HepG2 (cell line): Measurements from ENCODE around the gene METAP1. TPM values are rescaled to one million over a fixed set of nuclear protein-coding genes. Genes with fewer than 3 reads are reported as not detected.
A peak's percentile ranks its signal among the peaks of the same experiment; 100 is the strongest.

Experiments used
- ARNT2 ChIP-seq: sonication (generic); formaldehyde crosslinking; IDR thresholded peaks from 2 replicates; pipeline ENCODE4 v1.8.0; 2022; ENCODE audit warnings: mild to moderate bottlenecking, low read depth, missing genetic modification reagents, moderate library complexity
- ATF7 ChIP-seq, 2 experiments: fragments of 450-650 bp in 1 of 2; sonication (generic) in 1 of 2; formaldehyde crosslinking in 1 of 2; IDR thresholded peaks; 2 replicates each; pipeline versions ENCODE4 v1.4.0 to v1.6.1; 2016 to 2020; ENCODE audit warnings: antibody characterized with exemption in 1 of 2, mild to moderate bottlenecking in 1 of 2, missing genetic modification reagents in 1 of 2
- GMEB2 ChIP-seq: IDR thresholded peaks from 2 replicates; pipeline ENCODE4 v1.6.1; 2016; ENCODE audit warnings: missing biosample characterization, missing genetic modification reagents, low read depth
- HNF1B ChIP-seq: sonication (generic); formaldehyde crosslinking; IDR thresholded peaks from 2 replicates; pipeline ENCODE4 v1.5.1; 2020; ENCODE audit warnings: mild to moderate bottlenecking, moderate library complexity, missing genetic modification reagents
- KDM2A ChIP-seq: sonication (generic); formaldehyde crosslinking; IDR thresholded peaks from 2 replicates; pipeline ENCODE4 v1.4.0; 2020; ENCODE audit warnings: low read depth, missing genetic modification reagents, borderline replicate concordance
- KDM6A ChIP-seq: IDR thresholded peaks from 2 replicates; pipeline ENCODE4 v1.6.1; 2016; ENCODE audit warnings: low read depth
- NCOA2 ChIP-seq: sonication (generic); formaldehyde crosslinking; IDR thresholded peaks from 2 replicates; pipeline ENCODE4 v1.8.0; 2022; ENCODE audit warnings: inconsistent platforms
- NR2F6 ChIP-seq, 2 experiments: IDR thresholded peaks; 2 replicates each; pipeline ENCODE4 v1.6.1; 2016; ENCODE audit warnings: antibody characterized with exemption in 1 of 2, mild to moderate bottlenecking in 1 of 2
- PHF20 ChIP-seq: sonication (generic); formaldehyde crosslinking; IDR thresholded peaks from 2 replicates; pipeline ENCODE4 v1.5.0; 2020; ENCODE audit warnings: mild to moderate bottlenecking, missing genetic modification reagents
- POLR2AphosphoS5 ChIP-seq: IDR thresholded peaks from 2 replicates; pipeline ENCODE4 v1.6.1; 2012; ENCODE audit warnings: low read depth, low read length
- REXO4 ChIP-seq: sonication (generic); formaldehyde crosslinking; IDR thresholded peaks from 2 replicates; pipeline ENCODE4 v1.8.0; 2022; ENCODE audit warnings: missing genetic modification reagents, mild to moderate bottlenecking, borderline replicate concordance
- SMC3 ChIP-seq: IDR thresholded peaks from 2 replicates; pipeline ENCODE4 v1.6.1; 2011; ENCODE audit warnings: low read length, improper control_type of control experiment
- ZBTB34 ChIP-seq: sonication (generic); formaldehyde crosslinking; IDR thresholded peaks from 2 replicates; pipeline ENCODE4 v1.8.0; 2022; ENCODE audit warnings: mild to moderate bottlenecking, missing genetic modification reagents
- ZFP62 ChIP-seq: sonication (generic); formaldehyde crosslinking; IDR thresholded peaks from 2 replicates; pipeline ENCODE4 v1.4.0; 2020; ENCODE audit warnings: missing genetic modification reagents
- ZMAT5 ChIP-seq: sonication (generic); formaldehyde crosslinking; IDR thresholded peaks from 2 replicates; pipeline ENCODE4 v1.5.0; 2020; ENCODE audit warnings: mild to moderate bottlenecking, low read depth, missing genetic modification reagents, borderline replicate concordance
- ZNF33A ChIP-seq: sonication (generic); formaldehyde crosslinking; IDR thresholded peaks from 2 replicates; pipeline ENCODE4 v1.5.1; 2020; ENCODE audit warnings: missing genetic modification reagents, mild to moderate bottlenecking, moderate library complexity, borderline replicate concordance
- ZNF484 ChIP-seq: sonication (generic); formaldehyde crosslinking; IDR thresholded peaks from 2 replicates; pipeline ENCODE4 v1.5.1; 2020; ENCODE audit warnings: mild to moderate bottlenecking, low read depth, missing genetic modification reagents, borderline replicate concordance
- ZNF512 ChIP-seq: sonication (generic); formaldehyde crosslinking; IDR thresholded peaks from 2 replicates; pipeline ENCODE4 v1.4.0; 2020; ENCODE audit warnings: mild to moderate bottlenecking, missing genetic modification reagents
- ZNF558 ChIP-seq: sonication (generic); formaldehyde crosslinking; IDR thresholded peaks from 2 replicates; pipeline ENCODE4 v1.9.0; 2022; ENCODE audit warnings: mild to moderate bottlenecking, missing genetic modification reagents, borderline replicate concordance
- ZSCAN22 ChIP-seq: sonication (generic); formaldehyde crosslinking; IDR thresholded peaks from 2 replicates; pipeline ENCODE4 v1.4.0; 2020; ENCODE audit warnings: mild to moderate bottlenecking, missing genetic modification reagents
- polyA plus RNA-seq, 8 experiments: library from polyadenylated mRNA; depleted of rRNA in 3 of 8; stranded (reverse) in 7 of 8; unstranded in 1 of 8; fragments of >200 nt; fragmentation: Illumina TruSeq in 4 of 8; extraction: Trizol in 4 of 8; gene quantifications; 2 replicates each; pipeline versions ENCODE4 v1.2.1 to v1.2.3, GENCODE V29; 2011 to 2016; ENCODE audit warnings: low read depth in 4 of 8, missing spikeins in 1 of 8, mixed read lengths in 1 of 8; ENCODE audit not compliant: insufficient read depth in 1 of 8
- total RNA-seq, 5 experiments: library from RNA; depleted of rRNA; stranded (reverse); fragments of >200 nt; fragmentation: Illumina TruSeq; extraction: Trizol; gene quantifications; 2 replicates each; pipeline ENCODE4 v1.2.3, GENCODE V29; 2016; ENCODE audit warnings: low read depth in 1 of 5

The METAP1 gene
- total and polyA plus RNA-seq, 2 of the 13 experiments (the other 11 are each of a cell fraction or from before 2014, with no cell fraction given): 44.9 to 53.5 TPM

GRCh38 chr4:99088481-99089365 is 93.2 kb downstream of the METAP1 start, which contains the start of gene ADH5 (continued):
- TF ChIP-seq ZSCAN22 (CRISPR knock-in tag) (0 out of 2 replicates have a peak, but pooled peaks have one; percentile 66), POLR2AphosphoS5 (peak; percentile 98), SMC3 (0 out of 2 replicates have a peak, but pooled peaks have one; percentile 12), ZNF33A (no peak), KDM2A (CRISPR knock-in tag) (peak; percentile 71), ZMAT5 (0 out of 2 replicates have a peak, but pooled peaks have one; percentile 44), HNF1B (CRISPR knock-in tag) (peak; percentile 58), KDM6A (CRISPR knock-in tag) (0 out of 2 replicates have a peak, but pooled peaks have one; percentile 13), ZNF484 (no peak), NCOA2 (CRISPR knock-in tag) (peak; percentile 43; the same call in 1 of the 2 replicates), ZNF512 (CRISPR knock-in tag) (0 out of 2 replicates have a peak, but pooled peaks have one; percentile 33), PHF20 (CRISPR knock-in tag) (peak; percentile 64), ZNF558 (peak; percentile 96), ZFP62 (CRISPR knock-in tag) (no peak), NR2F6 (IDR thresholded peaks at IDR 0.05) (no peak), NR2F6 (CRISPR knock-in tag; IDR thresholded peaks at IDR 0.05) (no peak), ZBTB34 (CRISPR knock-in tag) (peak; percentile 66; the same call in 1 of the 2 replicates), ARNT2 (CRISPR knock-in tag) (0 out of 2 replicates have a peak, but pooled peaks have one; percentile 68), REXO4 (CRISPR knock-in tag) (peak; percentile 65; the same call in 1 of the 2 replicates), ATF7 (IDR thresholded peaks at IDR 0.05) (no peak), ATF7 (CRISPR knock-in tag; IDR thresholded peaks at IDR 0.05) (peak; percentile 57; the same call in 1 of the 2 replicates), GMEB2 (CRISPR knock-in tag) (peak; percentile 55; the same call in 1 of the 2 replicates)
